PC-3 (cell line): ENCODE measurements around the gene AADACL4. TPM values are rescaled to one million over a fixed set of nuclear protein-coding genes. Genes with fewer than 3 reads are reported as not detected.

Experiments
- ATAC-seq: fragments of 200-7000 bp; cut with Tn5 transposase; 2 replicates; pipeline ENCODE4 v1.9.1; 2020; ENCODE audit warnings: mild to moderate bottlenecking, moderate library complexity
- BruUV-seq: library from RNA; stranded (reverse); fragments of 400-500 nt; replicated peaks from 2 replicates; lab custom pipeline; 2021; lab: Mats Ljungman, UMichigan
- CTCF ChIA-PET: fragments of 300-600 bp; sonication (Branson Sonifier 250); formaldehyde crosslinking; loops from one replicate; lab custom pipeline; 2022; ENCODE audit warnings: antibody characterized with exemption; lab: Charles Lee
- POLR2A ChIA-PET: fragments of 300-600 bp; sonication (Branson Sonifier 250); formaldehyde crosslinking; loops from one replicate; lab custom pipeline; 2022; ENCODE audit warnings: antibody characterized with exemption; ENCODE audit not compliant: unreplicated experiment; lab: Charles Lee
- DNase-seq: peaks from one replicate; pipeline ENCODE4 v3.0.0-alpha.2; 2015
- H2AFZ ChIP-seq: fragments of 300-600 bp; sonication (generic); 2 replicates; pipeline ENCODE4 v1.6.0; 2016; ENCODE audit warnings: antibody characterized with exemption, low read length
- H3F3A ChIP-seq: fragments of 300-600 bp; sonication (generic); one replicate; pipeline ENCODE4 v1.6.0; 2017; ENCODE audit warnings: antibody characterized with exemption, low read length, control low read depth, mild to moderate bottlenecking; ENCODE audit not compliant: unreplicated experiment
- H3K27ac ChIP-seq: fragments of 300-600 bp; sonication (generic); 2 replicates; pipeline ENCODE4 v1.5.1; 2016; ENCODE audit warnings: mild to moderate bottlenecking, low read length
- H3K27me3 ChIP-seq: fragments of 300-600 bp; sonication (generic); 2 replicates; pipeline ENCODE4 v1.6.1; 2016; ENCODE audit warnings: low read length, mixed read lengths
- H3K36me3 ChIP-seq: fragments of 300-600 bp; sonication (generic); 2 replicates; pipeline ENCODE4 v1.6.1; 2016; ENCODE audit warnings: low read depth, mixed run types, low read length, mixed read lengths
- H3K4me1 ChIP-seq: fragments of 300-600 bp; sonication (generic); 2 replicates; pipeline ENCODE4 v1.5.1; 2016; ENCODE audit warnings: low read length; ENCODE audit not compliant: insufficient read depth
- H3K4me2 ChIP-seq: fragments of 300-600 bp; sonication (generic); 2 replicates; pipeline ENCODE4 v1.6.0; 2016; ENCODE audit warnings: low read length
- H3K4me3 ChIP-seq: fragments of 300-600 bp; sonication (generic); 2 replicates; pipeline ENCODE4 v1.5.1; 2016; ENCODE audit warnings: mild to moderate bottlenecking, low read length, mixed read lengths
- H3K79me2 ChIP-seq: fragments of 300-600 bp; sonication (generic); 2 replicates; pipeline ENCODE4 v1.6.1; 2017; ENCODE audit warnings: low read length, mixed read lengths
- H3K9ac ChIP-seq: fragments of 300-600 bp; sonication (generic); 2 replicates; pipeline ENCODE4 v1.6.0; 2016; ENCODE audit warnings: mild to moderate bottlenecking, low read length
- H3K9me2 ChIP-seq: fragments of 300-600 bp; sonication (generic); replicated peaks from 2 replicates; pipeline ENCODE4 v1.6.1; 2016; ENCODE audit warnings: mixed run types, low read length, mixed read lengths
- H3K9me3 ChIP-seq: fragments of 300-600 bp; sonication (generic); 2 replicates; pipeline ENCODE4 v1.6.1; 2016; ENCODE audit warnings: low read length, mixed read lengths
- H4K20me1 ChIP-seq: fragments of 300-600 bp; sonication (generic); 2 replicates; pipeline ENCODE4 v1.6.1; 2016; ENCODE audit warnings: low read length, mixed read lengths
- EZH2 ChIP-seq: fragments of 300-600 bp; sonication (generic); IDR thresholded peaks from one replicate; pipeline ENCODE4 v1.6.1; 2017; ENCODE audit warnings: antibody characterized with exemption, mild to moderate bottlenecking, low read length; ENCODE audit not compliant: unreplicated experiment
- EZH2phosphoT487 ChIP-seq: fragments of 300-600 bp; sonication (generic); IDR thresholded peaks from 2 replicates; pipeline ENCODE4 v1.6.1; 2018; ENCODE audit warnings: mild to moderate bottlenecking, antibody characterized with exemption, low read length, borderline replicate concordance
- intact Hi-C: fragments of 100-400 bp; cut with micrococcal nuclease; formaldehyde crosslinking; loops from 2 replicates; pipeline ENCODE4 v1.9.0; 2023
- total RNA-seq: library from RNA; depleted of rRNA; stranded (reverse); fragments of >200 nt; gene quantifications from 2 replicates; pipeline ENCODE4 v1.2.3, GENCODE V29; 2014
- TF ChIP-seq, protein P1 (sequence below): fragments of 300-600 bp; sonication (generic); conservative IDR thresholded peaks from 2 replicates; pipeline ENCODE4 v1.5.1; 2017; ENCODE audit warnings: antibody characterized with exemption, low read depth, mild to moderate bottlenecking, low read length

The AADACL4 gene
- total RNA-seq, 1 experiment from 2014 or later = not detected

DNA sequence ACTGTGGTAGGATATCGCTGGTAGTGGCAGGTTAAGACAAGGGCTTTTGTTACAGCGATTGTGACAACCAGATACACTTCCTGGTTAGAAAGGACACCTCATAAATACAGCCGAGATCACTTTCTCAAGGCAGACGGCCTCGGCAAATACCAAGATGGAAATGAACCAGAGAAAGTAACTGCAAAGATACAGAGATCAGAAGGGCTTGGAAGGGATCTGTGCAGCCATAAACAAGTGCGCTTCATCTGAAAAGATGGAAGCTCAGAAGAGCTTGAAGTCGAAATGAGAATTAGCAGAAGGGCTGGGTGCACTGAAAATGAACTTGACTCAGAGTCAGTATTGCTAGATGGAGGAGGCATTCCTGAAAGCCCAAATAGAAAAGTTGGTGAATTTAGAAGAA is 32.9 kb upstream of the AADACL4 start:
- CTCF ChIA-PET = no interaction called here
- H3K27ac ChIP-seq = no peak overlapping the region

DNA sequence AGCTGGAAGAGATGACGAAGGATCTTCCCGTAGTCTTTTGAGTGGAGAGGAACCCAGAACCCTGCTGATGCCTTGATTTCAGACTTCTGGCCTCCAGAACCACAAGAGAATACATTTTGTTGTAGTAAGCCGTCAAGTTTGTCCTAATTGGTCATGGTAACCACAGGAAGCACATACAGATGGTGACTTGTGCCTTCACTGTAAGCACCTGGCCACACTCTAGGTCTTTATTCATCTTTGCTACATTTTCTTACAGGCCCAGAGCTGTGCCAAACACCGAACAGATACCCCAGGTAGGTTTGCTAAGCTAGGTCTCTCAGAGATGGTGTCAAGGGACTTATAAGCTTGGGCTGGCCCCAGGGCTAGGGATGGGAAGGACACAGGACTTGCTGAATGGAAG is 30.7 kb upstream of the AADACL4 start:
- no TSS peak for BruUV-seq
- Histone ChIP-seq H3K4me2 (peak overlapping the region; percentile 9; the same call in 1 of the 2 replicates), H2AFZ (no peak overlapping the region), H3F3A (peaks cover 3% of the 10 kb centered on the region), H3K4me3 (no peak overlapping the region), H3K9ac (no peak overlapping the region), H3K9me3 (no peaks in the 10 kb centered on the region), H3K4me1 (peaks cover 40% of the 10 kb centered on the region), H3K36me3 (peaks cover 31% of the 10 kb centered on the region), H3K79me2 (peaks cover 99% of the 10 kb centered on the region), H3K9me2 (no peaks in the 10 kb centered on the region), H3K27me3 (no peaks in the 10 kb centered on the region), H3K27ac (no peak overlapping the region), H4K20me1 (peaks cover 30% of the 10 kb centered on the region)
- TF ChIP-seq EZH2phosphoT487 (no peak), EZH2 (no peak)
- TF ChIP-seq, protein P1, sequence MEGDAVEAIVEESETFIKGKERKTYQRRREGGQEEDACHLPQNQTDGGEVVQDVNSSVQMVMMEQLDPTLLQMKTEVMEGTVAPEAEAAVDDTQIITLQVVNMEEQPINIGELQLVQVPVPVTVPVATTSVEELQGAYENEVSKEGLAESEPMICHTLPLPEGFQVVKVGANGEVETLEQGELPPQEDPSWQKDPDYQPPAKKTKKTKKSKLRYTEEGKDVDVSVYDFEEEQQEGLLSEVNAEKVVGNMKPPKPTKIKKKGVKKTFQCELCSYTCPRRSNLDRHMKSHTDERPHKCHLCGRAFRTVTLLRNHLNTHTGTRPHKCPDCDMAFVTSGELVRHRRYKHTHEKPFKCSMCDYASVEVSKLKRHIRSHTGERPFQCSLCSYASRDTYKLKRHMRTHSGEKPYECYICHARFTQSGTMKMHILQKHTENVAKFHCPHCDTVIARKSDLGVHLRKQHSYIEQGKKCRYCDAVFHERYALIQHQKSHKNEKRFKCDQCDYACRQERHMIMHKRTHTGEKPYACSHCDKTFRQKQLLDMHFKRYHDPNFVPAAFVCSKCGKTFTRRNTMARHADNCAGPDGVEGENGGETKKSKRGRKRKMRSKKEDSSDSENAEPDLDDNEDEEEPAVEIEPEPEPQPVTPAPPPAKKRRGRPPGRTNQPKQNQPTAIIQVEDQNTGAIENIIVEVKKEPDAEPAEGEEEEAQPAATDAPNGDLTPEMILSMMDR = no peak
- ATAC-seq (no peak), DNase-seq (no peak)
- intact Hi-C loops = no loop called here
- POLR2A ChIA-PET = no interaction called here
- CTCF ChIA-PET = no interaction called here

More for the DNA sequence above, 32.9 kb upstream of the AADACL4 start:
- Histone ChIP-seq H4K20me1 (peaks cover 30% of the 10 kb centered on the region), H3K27me3 (no peaks in the 10 kb centered on the region), H3K36me3 (peaks cover 36% of the 10 kb centered on the region), H3F3A (peaks cover 4% of the 10 kb centered on the region), H3K4me2 (no peak overlapping the region), H3K79me2 (peaks cover 97% of the 10 kb centered on the region), H3K9me2 (no peaks in the 10 kb centered on the region), H3K4me1 (peaks cover 40% of the 10 kb centered on the region), H3K4me3 (no peak overlapping the region), H2AFZ (no peak overlapping the region), H3K9ac (no peak overlapping the region), H3K9me3 (no peaks in the 10 kb centered on the region)
- POLR2A ChIA-PET = no interaction called here
- BruUV-seq = no TSS peak
- TF ChIP-seq, protein P1 = no peak
- TF ChIP-seq EZH2phosphoT487 = no peak
- no peak for TF ChIP-seq EZH2
- ATAC-seq (no peak), DNase-seq (no peak)
- intact Hi-C loops = no loop called here

DNA sequence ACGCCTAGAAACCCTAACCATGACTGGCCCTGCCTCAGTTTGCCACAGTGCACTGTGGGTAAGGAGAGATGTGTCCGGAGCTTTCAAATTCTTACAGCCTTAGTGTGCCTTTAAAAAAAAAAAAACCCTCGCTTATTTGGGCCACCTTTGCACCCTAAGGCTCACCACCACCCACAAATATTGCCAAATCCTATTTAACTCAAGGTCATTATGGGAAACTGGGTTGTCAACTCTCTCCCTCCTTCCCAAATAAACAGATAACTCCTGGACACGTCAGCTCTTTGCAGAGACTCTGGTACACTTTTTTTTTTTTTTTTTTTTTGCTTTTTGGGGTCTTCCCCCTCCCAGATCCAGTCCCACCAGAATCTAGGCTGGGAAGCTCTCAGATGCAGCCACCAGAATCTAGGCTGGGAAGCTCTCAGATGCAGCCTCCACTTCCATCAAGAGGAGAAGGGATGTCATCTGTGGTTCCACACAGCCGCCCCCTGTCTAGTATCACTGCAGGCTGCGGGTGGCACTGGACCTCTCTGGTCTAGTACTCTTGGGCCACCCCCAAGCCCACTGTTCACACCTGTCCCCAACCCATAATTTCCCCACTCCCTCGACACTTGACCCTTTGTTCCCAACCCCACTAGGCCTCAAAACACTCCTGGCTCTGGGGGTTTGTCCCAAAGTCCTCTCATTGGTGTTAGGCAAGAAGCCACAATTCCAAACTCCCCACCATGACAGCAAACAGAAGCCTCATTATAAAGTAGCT is 29.3 kb upstream of the AADACL4 start:
- ATAC-seq = no peak
- Histone ChIP-seq H2AFZ (no peak overlapping the region), H3K9ac (peak overlapping the region; percentile 95; the same call in 1 of the 2 replicates)

More for the DNA sequence above, 29.3 kb upstream of the AADACL4 start:
- no TSS peak for BruUV-seq
- ChIA-PET POLR2A (no interaction called here), CTCF (no interaction called here)
- H3F3A ChIP-seq = no peaks in the 10 kb centered on the region
- H3K27ac ChIP-seq = no peak overlapping the region
- peaks cover 30% of the 10 kb centered on the region for H4K20me1 ChIP-seq
- H3K4me3 ChIP-seq = peak overlapping the region; percentile 83
- H3K79me2 ChIP-seq = peaks cover 97% of the 10 kb centered on the region
- DNase-seq = no peak
- intact Hi-C loops = loop anchor here (5.0 kb wide), 2 partner anchors 152 to 282 kb away; no protein-coding TSS in a partner anchor
- H3K4me1 ChIP-seq = peaks cover 42% of the 10 kb centered on the region
- H3K9me2 ChIP-seq = no peaks in the 10 kb centered on the region
- TF ChIP-seq EZH2phosphoT487 (no peak), EZH2 (no peak)
- TF ChIP-seq, protein P1 = no peak
- H3K9me3 ChIP-seq = no peaks in the 10 kb centered on the region
- peak overlapping the region; percentile 91 for H3K4me2 ChIP-seq
- no peaks in the 10 kb centered on the region for H3K27me3 ChIP-seq
- H3K36me3 ChIP-seq = peaks cover 29% of the 10 kb centered on the region
